ENCODE results near the gene AMDHD2. TPM values are rescaled to one million over a fixed set of nuclear protein-coding genes. Genes with fewer than 3 reads are reported as not detected.

AMDHD2 gene
- total RNA-seq, 4 donors from 2014 or later: 30.2 to 115 (median 52.4) TPM

DNA sequence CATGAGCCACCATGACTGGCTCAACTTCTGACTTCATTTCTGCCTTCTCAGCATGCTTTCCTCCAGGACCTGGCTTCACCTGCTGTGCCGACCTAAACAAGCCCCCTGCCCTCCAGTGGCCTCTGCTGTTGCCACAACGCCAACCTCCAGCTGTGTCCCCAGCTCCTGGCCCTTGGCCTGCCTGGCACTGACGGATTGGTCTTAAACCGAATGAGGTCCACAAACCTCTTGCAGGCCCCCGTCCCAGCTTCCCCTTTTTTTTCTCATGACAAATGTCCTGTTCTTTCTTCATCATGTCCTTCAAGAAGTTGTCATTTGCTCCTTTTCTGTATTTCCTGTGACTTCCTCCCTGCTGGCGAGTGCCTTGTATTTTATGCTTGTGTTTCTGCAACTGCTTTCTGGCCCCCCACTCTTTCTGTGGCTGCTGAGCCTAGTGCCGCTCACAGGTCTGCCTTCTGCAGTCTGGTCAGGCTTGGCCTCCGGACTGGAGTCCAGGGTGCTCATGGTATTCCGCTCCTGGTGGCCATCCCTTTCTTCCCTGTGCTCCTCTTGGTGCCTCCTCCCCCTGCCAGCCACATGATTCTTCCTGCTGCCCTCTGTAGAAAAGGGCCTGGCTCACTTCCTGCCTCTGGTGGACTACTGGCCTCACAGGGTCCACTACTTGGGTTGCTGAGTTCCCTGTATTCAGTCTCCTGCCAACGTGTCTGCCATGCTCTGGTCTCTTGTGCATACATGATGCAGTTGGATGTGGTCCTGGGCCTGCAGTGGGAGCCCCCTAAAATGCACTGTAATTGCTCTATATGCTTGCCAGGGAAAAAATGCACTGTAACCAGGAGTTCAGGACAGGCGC, 3.6 kb upstream of the AMDHD2 start:
- no peak for DNase-seq
- intact Hi-C loops (cut with DNase I; ENCODE audit: low total_unique reads): no loop called here
- in situ Hi-C loops (cut with MboI; ENCODE audit: low pct_ligation_motif_present in 1 of 4, low pct_unique_long_range_greater_than_20kb in 1 of 4, low sequenced_read_pairs in 3 of 4): no loop called here
- H3K27me3 ChIP-seq: no peaks in the 10 kb centered on the region
- TF ChIP-seq, protein P1, sequence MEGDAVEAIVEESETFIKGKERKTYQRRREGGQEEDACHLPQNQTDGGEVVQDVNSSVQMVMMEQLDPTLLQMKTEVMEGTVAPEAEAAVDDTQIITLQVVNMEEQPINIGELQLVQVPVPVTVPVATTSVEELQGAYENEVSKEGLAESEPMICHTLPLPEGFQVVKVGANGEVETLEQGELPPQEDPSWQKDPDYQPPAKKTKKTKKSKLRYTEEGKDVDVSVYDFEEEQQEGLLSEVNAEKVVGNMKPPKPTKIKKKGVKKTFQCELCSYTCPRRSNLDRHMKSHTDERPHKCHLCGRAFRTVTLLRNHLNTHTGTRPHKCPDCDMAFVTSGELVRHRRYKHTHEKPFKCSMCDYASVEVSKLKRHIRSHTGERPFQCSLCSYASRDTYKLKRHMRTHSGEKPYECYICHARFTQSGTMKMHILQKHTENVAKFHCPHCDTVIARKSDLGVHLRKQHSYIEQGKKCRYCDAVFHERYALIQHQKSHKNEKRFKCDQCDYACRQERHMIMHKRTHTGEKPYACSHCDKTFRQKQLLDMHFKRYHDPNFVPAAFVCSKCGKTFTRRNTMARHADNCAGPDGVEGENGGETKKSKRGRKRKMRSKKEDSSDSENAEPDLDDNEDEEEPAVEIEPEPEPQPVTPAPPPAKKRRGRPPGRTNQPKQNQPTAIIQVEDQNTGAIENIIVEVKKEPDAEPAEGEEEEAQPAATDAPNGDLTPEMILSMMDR (IDR thresholded peaks at IDR 0.05): peak in 1 of 5 experiments; percentile 15
- no peak for TF ChIP-seq EP300 (IDR thresholded peaks at IDR 0.05; ENCODE audit: low read depth)
- H3K36me3 ChIP-seq: no peaks in the 10 kb centered on the region
- H3K27ac ChIP-seq: peak overlapping the region; percentile 96 to 99 (median 98)
- H3K9me3 ChIP-seq: no peaks in the 10 kb centered on the region
- peaks cover 51 to 70% (median 65%) of the 10 kb centered on the region in 4 donors for H3K4me1 ChIP-seq
- WGBS, 2 donors (ENCODE audit: low coverage in 1 of 2): 53 to 61% methylated on average over 5 to 11 of the region's 11 CpGs
- H3K4me3 ChIP-seq: peak overlapping the region in 1 of 4 donors; percentile 85

DNA sequence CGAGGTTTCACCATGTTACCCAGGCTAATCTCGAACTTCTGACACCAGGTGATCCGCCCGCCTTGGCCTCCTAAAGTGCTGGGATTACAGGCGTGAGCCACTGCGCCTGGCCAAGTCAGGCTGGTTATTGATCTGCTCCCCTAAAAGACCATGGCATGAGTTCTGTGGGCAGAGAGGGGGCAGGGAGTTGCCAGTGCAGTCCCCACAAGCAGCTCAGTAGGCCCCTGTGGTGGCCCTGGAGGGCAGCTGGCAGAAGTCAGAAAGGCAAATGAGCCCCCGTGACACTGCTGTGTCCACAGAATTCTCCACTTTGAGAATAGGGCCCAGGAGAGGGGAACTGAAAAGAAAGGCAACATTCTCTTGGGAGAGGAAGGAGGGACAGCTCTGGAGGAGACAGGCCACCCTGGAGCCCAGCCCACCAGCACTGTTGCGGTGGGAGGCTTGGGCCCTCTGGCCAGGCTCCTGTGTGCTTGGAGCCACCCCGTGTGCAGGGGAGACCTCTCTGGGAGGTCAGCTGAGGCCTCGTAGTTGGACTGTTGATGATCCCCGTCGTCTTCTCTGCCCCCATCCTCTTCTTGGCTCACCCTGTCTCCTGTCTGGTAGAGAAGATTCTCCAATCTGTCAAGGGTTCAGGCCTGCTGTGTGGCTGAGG, 2.1 kb upstream of the AMDHD2 start:
- H3K36me3 ChIP-seq: no peaks in the 10 kb centered on the region
- H3K9me3 ChIP-seq: no peaks in the 10 kb centered on the region
- peaks cover 46 to 64% (median 63%) of the 10 kb centered on the region in 4 donors for H3K4me1 ChIP-seq
- TF ChIP-seq POLR2A (IDR thresholded peaks at IDR 0.05): no peak
- TF ChIP-seq EP300 (IDR thresholded peaks at IDR 0.05; ENCODE audit: low read depth): no peak
- TF ChIP-seq POLR2AphosphoS5 (IDR thresholded peaks at IDR 0.05): no peak
- TF ChIP-seq, protein P1 (IDR thresholded peaks at IDR 0.05): no peak
- WGBS, 2 donors (ENCODE audit: low coverage in 1 of 2): 71 to 78% methylated on average over 6 to 12 of the region's 12 CpGs
- in situ Hi-C loops (cut with MboI; ENCODE audit: low pct_ligation_motif_present in 1 of 4, low pct_unique_long_range_greater_than_20kb in 1 of 4, low sequenced_read_pairs in 3 of 4): no loop called here
- no peak for DNase-seq
- peak overlapping the region; percentile 96 to 99 (median 98) for H3K27ac ChIP-seq
- no peaks in the 10 kb centered on the region for H3K27me3 ChIP-seq
- intact Hi-C loops (cut with DNase I; ENCODE audit: low total_unique reads): no loop called here
- no peak overlapping the region for H3K4me3 ChIP-seq

DNA sequence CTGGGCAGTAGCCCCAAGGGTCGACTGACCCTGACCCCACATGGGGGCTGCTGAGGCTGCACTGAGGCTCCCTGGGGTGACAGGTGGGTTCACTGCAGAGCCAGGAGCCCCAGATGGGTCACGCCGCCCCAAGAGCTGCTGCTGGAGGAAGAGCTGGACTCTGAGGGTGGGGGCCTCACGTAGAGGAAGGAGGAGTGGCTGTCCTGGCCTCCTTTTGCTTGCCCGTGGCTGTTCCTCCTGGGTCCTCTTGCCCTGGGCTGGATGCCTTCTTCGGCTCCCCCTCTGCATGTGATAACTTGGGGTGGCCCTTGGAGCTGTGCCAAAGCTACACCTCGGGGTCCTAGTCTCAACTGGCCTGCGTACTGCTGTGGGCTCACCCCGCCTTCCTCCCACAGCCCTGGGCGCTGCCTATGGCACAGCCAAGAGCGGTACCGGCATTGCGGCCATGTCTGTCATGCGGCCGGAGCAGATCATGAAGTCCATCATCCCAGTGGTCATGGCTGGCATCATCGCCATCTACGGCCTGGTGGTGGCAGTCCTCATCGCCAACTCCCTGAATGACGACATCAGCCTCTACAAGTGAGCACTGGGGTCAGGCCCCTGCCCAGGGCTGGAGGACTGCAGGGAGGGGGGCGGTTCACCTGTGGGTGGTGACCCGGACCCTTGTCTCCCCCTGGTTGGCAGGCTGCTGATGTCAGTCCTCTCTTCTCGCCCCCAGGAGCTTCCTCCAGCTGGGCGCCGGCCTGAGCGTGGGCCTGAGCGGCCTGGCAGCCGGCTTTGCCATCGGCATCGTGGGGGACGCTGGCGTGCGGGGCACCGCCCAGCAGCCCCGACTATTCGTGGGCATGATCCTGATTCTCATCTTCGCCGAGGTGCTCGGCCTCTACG, 1.1 kb upstream of the AMDHD2 start:
- no peaks in the 10 kb centered on the region for H3K9me3 ChIP-seq
- no peak for DNase-seq
- H3K4me3 ChIP-seq: peak overlapping the region in 2 of 4 donors; percentile 72 to 73
- H3K27me3 ChIP-seq: no peaks in the 10 kb centered on the region
- peak overlapping the region; percentile 96 to 99 (median 98) for H3K27ac ChIP-seq
- intact Hi-C loops (cut with DNase I; ENCODE audit: low total_unique reads) (no loop called here), in situ Hi-C loops (cut with MboI; ENCODE audit: low pct_ligation_motif_present in 1 of 4, low pct_unique_long_range_greater_than_20kb in 1 of 4, low sequenced_read_pairs in 3 of 4) (no loop called here)
- WGBS, 2 donors (ENCODE audit: low coverage in 1 of 2): 81% methylated on average over 35 of the region's 39 CpGs; no CpG with 5 or more reads in 1 of the 2 donors
- no peaks in the 10 kb centered on the region for H3K36me3 ChIP-seq
- H3K4me1 ChIP-seq: peaks cover 43 to 68% (median 67%) of the 10 kb centered on the region in 4 donors
- TF ChIP-seq, protein P1 (IDR thresholded peaks at IDR 0.05): no peak
- no peak for TF ChIP-seq EP300 (IDR thresholded peaks at IDR 0.05; ENCODE audit: low read depth)
- no peak for TF ChIP-seq POLR2AphosphoS5 (IDR thresholded peaks at IDR 0.05)
- no peak for TF ChIP-seq POLR2A (IDR thresholded peaks at IDR 0.05)
